OCI-LY3 (cell line): ENCODE data around the gene TCF25.

Experiments
- CTCF ChIP-seq: fragments of 200-600, 300-600 bp; sonication (generic); IDR thresholded peaks from 2 replicates; pipeline ENCODE4 v1.5.1; 2014; ENCODE audit warnings: antibody characterized with exemption, low read length, low read depth
- EZH2phosphoT487 ChIP-seq: fragments of 200-600 bp; shearing (Covaris generic); IDR thresholded peaks from 2 replicates; pipeline ENCODE4 v1.6.1; 2018; ENCODE audit warnings: antibody characterized with exemption, mixed run types, low read depth

DNA sequence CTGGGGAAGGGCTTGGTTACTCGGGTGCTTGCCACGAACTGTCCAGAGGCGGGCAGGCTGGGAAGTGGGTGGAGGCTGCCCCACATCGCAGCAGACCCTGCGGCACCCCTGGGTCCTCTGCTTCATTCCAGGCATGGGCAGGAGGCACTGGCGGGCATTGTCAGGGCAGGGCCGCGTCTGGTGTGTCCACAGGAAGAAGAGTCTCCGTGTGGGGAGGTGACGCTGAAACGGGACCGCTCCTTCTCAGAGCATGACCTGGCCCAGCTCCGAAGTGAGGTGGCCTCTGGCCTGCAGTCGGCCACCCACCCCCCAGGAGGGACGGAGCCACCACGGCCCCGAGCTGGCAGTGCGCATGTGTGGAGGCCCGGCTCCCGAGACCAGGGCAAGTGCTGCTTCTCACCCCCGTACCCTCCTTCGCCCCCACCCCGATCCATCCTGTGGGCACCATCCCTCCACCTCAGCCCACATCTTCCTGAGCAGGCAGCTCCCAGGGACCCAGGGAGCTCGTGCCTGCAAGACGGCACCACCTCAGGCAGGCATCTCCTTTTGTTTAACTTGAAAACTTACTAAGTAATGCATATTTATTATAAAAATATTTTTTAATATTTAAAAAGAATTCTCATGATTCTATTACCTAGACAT, 14.3 kb upstream of the TCF25 start:
- TF ChIP-seq CTCF (no peak), EZH2phosphoT487 (no peak)
